ENCODE measurements around the gene MTR.

Gene MTR

DNA sequence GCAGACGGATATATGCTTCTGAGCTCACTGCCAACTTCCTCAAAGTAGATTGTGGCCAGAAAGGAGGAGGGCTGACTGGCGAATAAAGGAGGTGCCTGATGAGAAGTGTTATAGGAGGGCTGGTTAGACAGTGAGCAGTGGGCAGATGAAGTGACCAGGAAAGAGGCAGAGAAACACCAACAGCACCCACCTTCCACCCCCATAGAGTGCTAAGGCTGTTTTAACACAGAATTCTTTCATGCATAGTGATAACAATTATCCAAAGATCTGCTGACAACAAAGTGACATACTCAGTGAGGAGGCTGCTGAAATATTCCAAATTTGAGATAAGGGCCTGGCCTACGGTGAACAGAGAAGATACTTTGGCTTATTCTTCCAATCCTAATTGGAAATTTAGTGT lies 21.2 kb upstream of the MTR start:
- TF ChIP-seq, protein P1, sequence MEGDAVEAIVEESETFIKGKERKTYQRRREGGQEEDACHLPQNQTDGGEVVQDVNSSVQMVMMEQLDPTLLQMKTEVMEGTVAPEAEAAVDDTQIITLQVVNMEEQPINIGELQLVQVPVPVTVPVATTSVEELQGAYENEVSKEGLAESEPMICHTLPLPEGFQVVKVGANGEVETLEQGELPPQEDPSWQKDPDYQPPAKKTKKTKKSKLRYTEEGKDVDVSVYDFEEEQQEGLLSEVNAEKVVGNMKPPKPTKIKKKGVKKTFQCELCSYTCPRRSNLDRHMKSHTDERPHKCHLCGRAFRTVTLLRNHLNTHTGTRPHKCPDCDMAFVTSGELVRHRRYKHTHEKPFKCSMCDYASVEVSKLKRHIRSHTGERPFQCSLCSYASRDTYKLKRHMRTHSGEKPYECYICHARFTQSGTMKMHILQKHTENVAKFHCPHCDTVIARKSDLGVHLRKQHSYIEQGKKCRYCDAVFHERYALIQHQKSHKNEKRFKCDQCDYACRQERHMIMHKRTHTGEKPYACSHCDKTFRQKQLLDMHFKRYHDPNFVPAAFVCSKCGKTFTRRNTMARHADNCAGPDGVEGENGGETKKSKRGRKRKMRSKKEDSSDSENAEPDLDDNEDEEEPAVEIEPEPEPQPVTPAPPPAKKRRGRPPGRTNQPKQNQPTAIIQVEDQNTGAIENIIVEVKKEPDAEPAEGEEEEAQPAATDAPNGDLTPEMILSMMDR (IDR thresholded peaks at IDR 0.05; ENCODE audit: insufficient read depth, missing control alignments) = no peak
- DNase-seq (ENCODE audit: insufficient read length, low spot score) (no peak), FAIRE-seq (no peak)

DNA sequence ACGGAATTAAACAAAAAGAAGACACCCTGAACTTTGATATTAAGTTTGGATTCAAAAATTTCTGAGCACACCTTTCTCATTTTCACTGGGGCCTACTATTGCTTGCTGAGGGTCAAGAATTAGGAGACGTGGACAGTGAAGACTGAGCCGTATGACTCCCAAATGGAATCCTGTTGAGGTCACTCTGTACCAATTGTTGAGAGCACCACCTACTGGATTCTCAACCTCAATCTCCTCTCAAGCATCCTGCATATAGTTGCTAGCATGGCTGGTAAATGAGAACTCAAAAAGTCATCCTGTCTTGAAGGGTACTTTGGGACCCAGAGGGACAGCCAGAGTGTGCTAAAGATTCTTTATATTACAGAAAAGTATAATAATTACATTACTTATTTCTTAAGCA lies 20.2 kb upstream of the MTR start:
- TF ChIP-seq, protein P1 (IDR thresholded peaks at IDR 0.05; ENCODE audit: insufficient read depth, missing control alignments) = peak; percentile 64
- DNase-seq (ENCODE audit: insufficient read length, low spot score) (no peak), FAIRE-seq (no peak)

DNA sequence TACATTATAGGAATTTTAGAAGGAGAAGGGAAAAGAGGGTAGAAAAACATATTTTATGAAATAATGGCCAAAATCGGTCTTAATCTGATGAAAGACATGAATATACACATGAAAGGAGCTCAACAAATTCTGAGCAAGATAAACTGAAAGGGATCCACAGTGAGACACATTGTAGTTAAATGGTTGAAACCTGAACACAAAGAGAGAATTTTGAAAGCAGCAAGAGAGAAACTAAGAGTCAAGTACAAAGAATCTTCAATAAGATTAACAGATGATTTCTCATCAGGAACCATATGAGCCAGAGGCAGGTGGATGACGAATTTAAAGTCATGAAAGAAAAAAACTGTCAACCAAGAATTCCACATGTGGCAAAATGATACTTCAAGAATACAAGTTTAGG lies 15.8 kb upstream of the MTR start:
- DNase-seq (ENCODE audit: insufficient read length, low spot score) = no peak
- no peak for FAIRE-seq
- TF ChIP-seq, protein P1 (IDR thresholded peaks at IDR 0.05; ENCODE audit: insufficient read depth, missing control alignments) = no peak

DNA sequence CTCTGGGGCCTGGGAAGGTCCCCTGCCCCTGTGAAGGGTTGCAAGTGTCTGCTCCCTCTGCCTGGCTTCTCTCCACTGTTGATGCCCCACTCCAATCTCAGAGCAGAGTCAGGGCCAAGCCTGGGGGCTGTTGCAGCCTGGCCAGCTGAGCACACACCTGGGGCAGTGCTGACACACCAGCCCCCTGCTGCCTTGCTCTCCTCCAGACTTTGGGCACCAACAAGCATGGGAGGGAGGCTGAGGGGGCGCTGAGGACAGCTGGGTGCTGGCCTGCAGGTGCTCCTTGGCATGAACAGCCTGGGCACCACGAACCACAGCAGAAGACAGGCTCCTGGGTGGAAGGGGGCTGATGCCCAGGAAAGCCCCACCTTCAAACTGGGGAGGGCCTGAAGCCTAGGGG lies 9.6 kb upstream of the MTR start:
- TF ChIP-seq, protein P1 (IDR thresholded peaks at IDR 0.05; ENCODE audit: insufficient read depth, missing control alignments) = no peak
- no peak for DNase-seq (ENCODE audit: insufficient read length, low spot score)
- FAIRE-seq = no peak

DNA sequence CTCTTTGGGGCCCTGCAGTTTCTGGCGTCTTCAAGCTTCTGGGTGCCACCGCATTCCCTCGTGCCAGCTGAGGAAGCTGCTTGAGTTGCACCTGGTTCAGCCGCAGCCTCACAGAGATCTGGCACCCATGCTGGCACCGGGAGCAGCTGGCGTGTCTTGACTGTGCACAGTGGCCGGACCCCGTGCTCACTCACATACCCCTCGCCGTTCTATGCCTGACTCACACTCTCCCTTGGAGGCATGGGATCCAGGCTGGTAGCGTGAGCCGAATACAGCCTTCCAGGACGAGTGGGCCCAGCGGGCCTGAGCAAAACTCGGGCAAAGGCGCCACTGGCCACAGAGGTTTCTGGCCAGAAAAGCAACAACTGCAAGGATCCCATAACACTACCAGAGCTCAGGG lies 8.6 kb upstream of the MTR start:
- no peak for FAIRE-seq
- no peak for DNase-seq (ENCODE audit: insufficient read length, low spot score)
- TF ChIP-seq, protein P1 (IDR thresholded peaks at IDR 0.05; ENCODE audit: insufficient read depth, missing control alignments) = no peak

DNA sequence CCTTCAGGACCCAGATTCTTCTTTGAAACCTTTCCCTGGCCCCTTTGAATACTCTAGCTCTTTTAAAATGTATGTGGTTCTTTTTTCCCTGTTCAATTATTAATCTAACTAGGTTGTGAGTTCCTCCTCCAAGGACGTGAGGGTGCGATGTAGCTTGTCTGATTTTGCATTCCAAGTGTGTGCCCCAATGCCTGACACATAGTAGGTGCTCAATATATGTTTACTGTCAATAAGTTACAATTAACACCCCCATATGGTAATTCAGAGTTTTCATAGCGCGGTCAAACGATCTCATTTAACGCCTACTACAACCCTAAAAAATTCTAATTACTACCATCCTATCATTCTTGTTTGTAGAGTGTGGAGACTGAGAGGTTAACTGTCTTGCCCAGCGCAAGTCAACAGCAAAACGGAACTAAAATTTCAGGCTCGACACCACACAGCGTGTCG lies 482 bp upstream of the MTR start:
- TF ChIP-seq, protein P1 (IDR thresholded peaks at IDR 0.05; ENCODE audit: insufficient read depth, missing control alignments) = no peak
- DNase-seq (ENCODE audit: insufficient read length, low spot score) = no peak
- FAIRE-seq = peak; percentile 21

DNA sequence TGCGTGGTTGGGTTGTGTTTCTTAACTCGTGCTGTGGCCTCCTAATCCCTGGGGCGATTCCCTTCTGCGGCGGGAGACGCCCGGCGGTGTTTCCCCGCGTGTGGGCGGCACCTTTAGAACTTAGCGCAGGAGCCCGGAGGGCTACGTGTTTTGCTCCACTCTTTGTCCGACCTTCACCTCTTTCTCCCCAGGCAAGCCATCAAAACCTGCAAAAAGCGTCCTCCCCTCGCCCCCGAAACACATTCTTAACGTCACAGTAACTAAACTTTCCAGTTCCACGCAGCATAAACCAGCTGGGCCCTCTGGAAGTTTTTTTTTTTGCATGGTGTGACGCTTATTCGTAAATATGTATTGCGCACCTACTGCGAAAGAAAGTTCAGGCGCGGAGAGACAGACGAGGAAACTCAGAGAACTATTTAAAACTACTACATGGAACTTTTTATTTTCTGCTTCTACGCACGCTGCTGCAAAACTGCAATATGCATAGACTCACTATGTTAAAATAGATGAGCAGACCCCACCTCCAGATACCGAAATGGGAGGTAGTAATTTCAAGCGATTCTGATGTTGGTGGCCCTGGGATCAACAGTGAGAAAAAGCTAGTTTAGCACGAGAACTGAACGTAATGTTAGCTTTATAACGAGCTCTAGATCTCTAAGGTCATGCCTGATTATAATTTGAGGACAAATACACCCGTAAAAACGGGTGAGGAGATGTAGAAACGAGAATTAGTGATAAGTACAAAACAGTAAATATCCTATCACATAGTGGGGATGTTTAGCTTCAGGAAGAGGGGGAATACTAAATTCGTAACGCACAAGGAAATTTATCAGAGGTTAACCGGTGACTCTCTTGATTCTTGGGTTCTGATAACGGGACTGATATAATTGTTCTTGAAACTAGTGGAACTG lies 920 bp downstream of the MTR start:
- no peak for DNase-seq (ENCODE audit: insufficient read length, low spot score)
- FAIRE-seq = peak; percentile 76

More for the DNA sequence above, 920 bp downstream of the MTR start:
- TF ChIP-seq, protein P1 (IDR thresholded peaks at IDR 0.05; ENCODE audit: insufficient read depth, missing control alignments) = no peak

Measured in D721Med (cell line).